ENCODE results near the gene RHPN2. TPM values are rescaled to one million over a fixed set of nuclear protein-coding genes. Genes with fewer than 3 reads are reported as not detected.

The RHPN2 gene
- polyA plus RNA-seq, 2 of the 4 experiments (the other 2 are of a cell fraction): 60.5 to 140 TPM

DNA sequence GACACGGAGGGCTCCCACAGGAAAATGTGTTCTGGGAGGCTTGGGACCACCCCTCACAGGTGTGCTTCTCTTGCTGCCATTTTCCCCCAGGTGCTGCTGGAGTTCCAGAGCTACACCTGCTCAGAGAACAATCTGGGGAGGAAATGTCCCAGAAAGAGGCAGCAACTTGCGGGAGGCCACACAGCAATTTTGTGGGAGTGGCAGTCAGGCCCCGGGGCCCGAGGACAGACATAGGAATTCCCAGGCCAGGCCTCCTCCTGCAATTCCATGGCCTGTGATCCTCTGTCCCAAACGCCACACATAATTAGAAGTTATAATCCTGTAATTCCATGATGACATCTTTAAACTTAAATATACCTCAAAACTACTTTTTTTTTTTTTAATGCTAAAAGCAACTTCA is 1.8 kb downstream of the RHPN2 start:
- Histone ChIP-seq H3K4me2 (peak overlapping the region; percentile 93), H3K4me1 (peaks cover 50% of the 10 kb centered on the region), H3K9me3 (no peaks in the 10 kb centered on the region), H3K27ac (peak overlapping the region; percentile 90 to 93; a peak in 5 of 6 replicates), H3K4me3 (peak overlapping the region; percentile 84)
- TF ChIP-seq EHMT2 (IDR thresholded peaks at IDR 0.05; ENCODE audit: low read depth): no peak
- no peak for DNase-seq (ENCODE audit: low read depth in 1 of 2, low spot score in 1 of 2)
- FAIRE-seq: peak; percentile 68
- 60% methylated on average over 5 of the region's 5 CpGs for WGBS (ENCODE audit: missing lambda C conversion rate)
- CTCF ChIA-PET: interaction anchor here (0.9 to 2.6 kb wide), 7 partner anchors 11 to 121 kb away, joined by 3 to 14 read pairs (median 4); partner anchors contain the start of gene GPATCH1
- no peak for ATAC-seq
- POLR2A ChIA-PET: interaction anchor here (0.9 to 2.9 kb wide), 4 partner anchors 11 to 22 kb away, joined by 3 to 16 read pairs (median 10); partner anchors contain the start of gene GPATCH1

DNA sequence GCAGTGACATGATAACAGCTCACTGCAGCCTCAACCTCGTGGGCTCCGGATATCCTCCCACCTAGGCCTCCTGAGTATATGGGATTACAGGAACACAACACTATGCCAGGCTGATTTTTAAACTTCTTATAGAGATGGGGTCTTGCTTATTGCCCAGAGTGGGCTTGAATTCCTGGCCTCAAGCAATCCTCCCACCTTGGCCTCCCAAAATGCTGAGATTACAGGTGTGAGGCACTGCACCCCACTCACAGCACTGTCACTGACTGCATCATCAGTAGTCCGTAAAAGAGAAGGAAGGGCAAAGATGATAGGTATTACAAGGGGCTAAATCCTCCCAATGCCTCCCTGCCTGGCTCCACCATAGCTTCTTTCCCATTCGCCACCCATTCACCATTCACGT is 4.1 kb downstream of the RHPN2 start:
- peak overlapping the region; percentile 7; the same call in 1 of the 3 replicates for H3K4me2 ChIP-seq
- H3K4me1 ChIP-seq: peaks cover 56% of the 10 kb centered on the region
- H3K27ac ChIP-seq: 0 out of 6 replicates have a peak overlapping the region, but pooled peaks of 1 of the 2 experiments have one; percentile 30
- peak; percentile 67 for FAIRE-seq
- ChIA-PET CTCF (interaction anchor here (0.6 to 3.3 kb wide), 9 partner anchors 8 to 124 kb away, joined by 3 to 19 read pairs (median 6); no protein-coding TSS in a partner anchor), POLR2A (interaction anchor here (1.1 kb wide), 1 partner anchor 117 kb away, joined by 3 read pairs; no protein-coding TSS in a partner anchor)
- DNase-seq (ENCODE audit: low read depth in 1 of 2, low spot score in 1 of 2): no peak
- TF ChIP-seq RAD21 (conservative IDR thresholded peaks at IDR 0.05 in 1 of 2, IDR thresholded peaks at IDR 0.05 in 1 of 2): no peak
- no peak for TF ChIP-seq ZNF302 (CRISPR knock-in tag; IDR thresholded peaks at IDR 0.05)
- no peak for TF ChIP-seq CBX2 (IDR thresholded peaks at IDR 0.05; ENCODE audit: borderline replicate concordance, low read depth)
- TF ChIP-seq CHD2 (IDR thresholded peaks at IDR 0.05; ENCODE audit: low read length, partially characterized antibody): no peak
- ATAC-seq: no peak
- H3K4me3 ChIP-seq: no peak overlapping the region
- no peaks in the 10 kb centered on the region for H3K9me3 ChIP-seq
- WGBS (ENCODE audit: missing lambda C conversion rate): 91% methylated on average over 5 of the region's 5 CpGs

- DNase-seq (ENCODE audit: low read depth in 1 of 2, low spot score in 1 of 2): no peak
- POLR2A ChIA-PET: interaction anchor here (0.7 to 2.0 kb wide), 3 partner anchors 9 to 313 kb away, joined by 3 to 16 read pairs (median 6); partner anchors contain the start of gene RHPN2
Observed at GRCh38 chr19:33055718-33056117, 9.0 kb downstream of the RHPN2 start.

DNA sequence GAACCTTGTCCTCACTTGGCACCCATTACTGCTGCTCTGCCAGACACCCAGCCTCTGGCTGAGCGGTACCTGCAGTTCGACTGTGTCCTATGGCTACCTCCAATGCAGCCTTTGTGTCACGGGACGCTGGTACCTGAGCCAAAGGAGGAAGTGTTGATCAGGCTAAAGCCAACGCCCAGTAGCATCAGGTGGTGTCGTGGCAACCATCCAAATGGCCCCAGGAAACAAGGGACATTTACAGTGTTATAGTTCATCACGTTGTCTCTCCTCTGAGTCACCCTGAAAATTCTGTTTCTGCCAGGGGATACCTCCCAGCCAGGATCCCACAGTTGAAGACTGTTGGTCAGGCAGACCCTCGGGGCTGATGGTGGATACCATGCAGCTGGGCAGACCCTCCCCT is 10.1 kb downstream of the RHPN2 start:
- Histone ChIP-seq H3K4me1 (peaks cover 74% of the 10 kb centered on the region), H3K4me3 (no peak overlapping the region), H3K27ac (peak overlapping the region; percentile 53 to 77), H3K4me2 (peak overlapping the region; percentile 45), H3K9me3 (no peaks in the 10 kb centered on the region)
- POLR2A ChIA-PET: interaction anchor here (1.2 to 2.0 kb wide), 2 partner anchors 10 to 13 kb away, joined by 6 to 16 read pairs; partner anchors contain the start of gene RHPN2
- TF ChIP-seq ZFP36 (IDR thresholded peaks at IDR 0.05; ENCODE audit: borderline replicate concordance, partially characterized antibody): no peak
- TF ChIP-seq CEBPB (IDR thresholded peaks at IDR 0.05): no peak
- TF ChIP-seq EP300 (IDR thresholded peaks at IDR 0.05): peak in 1 of 2 experiments; percentile 14; a peak in 1 of 5 replicates
- no peak for TF ChIP-seq BHLHE40 (IDR thresholded peaks at IDR 0.05; ENCODE audit: low read depth, low read length)
- TF ChIP-seq FOSL2 (IDR thresholded peaks at IDR 0.05): 0 out of 2 replicates have a peak, but pooled peaks have one; percentile 33
- TF ChIP-seq FOSL2 (CRISPR knock-in tag; IDR thresholded peaks at IDR 0.05): peak; percentile 61
- TF ChIP-seq HOXB13 (CRISPR knock-in tag; IDR thresholded peaks at IDR 0.05; ENCODE audit: low read depth): no peak
- peak; percentile 70 for TF ChIP-seq USF2 (IDR thresholded peaks at IDR 0.05)
- TF ChIP-seq RAD21 (conservative IDR thresholded peaks at IDR 0.05 in 1 of 2, IDR thresholded peaks at IDR 0.05 in 1 of 2): 0 out of 5 replicates have a peak, but pooled peaks of 1 of the 2 experiments have one; percentile 18
- no peak for TF ChIP-seq ELK1 (IDR thresholded peaks at IDR 0.05; ENCODE audit: low read depth, low read length)
- TF ChIP-seq, protein P1, sequence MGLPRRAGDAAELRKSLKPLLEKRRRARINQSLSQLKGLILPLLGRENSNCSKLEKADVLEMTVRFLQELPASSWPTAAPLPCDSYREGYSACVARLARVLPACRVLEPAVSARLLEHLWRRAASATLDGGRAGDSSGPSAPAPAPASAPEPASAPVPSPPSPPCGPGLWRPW (IDR thresholded peaks at IDR 0.05): no peak
- no peak; the same call in 1 of the 2 replicates for TF ChIP-seq JUNB (IDR thresholded peaks at IDR 0.05)
- TF ChIP-seq HMGXB4 (CRISPR knock-in tag; IDR thresholded peaks at IDR 0.05; ENCODE audit: borderline replicate concordance): no peak
- no peak for TF ChIP-seq RARB (CRISPR knock-in tag; IDR thresholded peaks at IDR 0.05)
- TF ChIP-seq CHD4 (IDR thresholded peaks at IDR 0.05; ENCODE audit: borderline replicate concordance): no peak
- 0 out of 2 replicates have a peak, but pooled peaks have one; percentile 22 for TF ChIP-seq MAX (IDR thresholded peaks at IDR 0.05)
- no peak for TF ChIP-seq RFX5 (IDR thresholded peaks at IDR 0.05)
- TF ChIP-seq POLR2AphosphoS2 (conservative IDR thresholded peaks at IDR 0.05; ENCODE audit: low read length): 0 out of 2 replicates have a peak, but pooled peaks have one; percentile 35
- TF ChIP-seq SREBF2 (IDR thresholded peaks at IDR 0.05): no peak
- DNase-seq (ENCODE audit: low read depth in 1 of 2, low spot score in 1 of 2) (peak in 1 of 2 experiments; percentile 85), ATAC-seq (peak; percentile 19 to 58), FAIRE-seq (peak; percentile 98)
- 42% methylated on average over 8 of the region's 8 CpGs for WGBS (ENCODE audit: missing lambda C conversion rate)
- CTCF ChIA-PET: interaction anchor here (0.7 to 3.6 kb wide), 4 partner anchors 45 to 130 kb away, joined by 3 to 16 read pairs (median 4); no protein-coding TSS in a partner anchor

More at GRCh38 chr19:33055718-33056117, 9.0 kb downstream of the RHPN2 start:
- no peaks in the 10 kb centered on the region for H3K9me3 ChIP-seq
- no peak overlapping the region for H3K4me3 ChIP-seq
- 35% methylated on average over 2 of the region's 2 CpGs for WGBS (ENCODE audit: missing lambda C conversion rate)
- H3K4me2 ChIP-seq: peak overlapping the region; percentile 45
- H3K27ac ChIP-seq: peak overlapping the region; percentile 53 to 77; a peak in 5 of 6 replicates
- CTCF ChIA-PET: interaction anchor here (0.6 to 3.6 kb wide), 17 partner anchors 10 to 1443 kb away, joined by 3 to 16 read pairs (median 4); partner anchors contain the start of gene GPATCH1
- peaks cover 75% of the 10 kb centered on the region for H3K4me1 ChIP-seq
- ATAC-seq: peak in 1 of 2 experiments; percentile 6; a peak in 1 of 6 replicates
- FAIRE-seq: no peak
- TF ChIP-seq RCOR1 (IDR thresholded peaks at IDR 0.05; ENCODE audit: low read depth, low read length) (no peak), KDM1A (IDR thresholded peaks at IDR 0.05; ENCODE audit: low read depth) (no peak)
